Activated CD8-positive, alpha-beta memory T cell treated with anti-CD3 and anti-CD28 coated beads, Interleukin-2, amount 10 ng/mL, durations not matched to agents 7 days and 5 days (primary cell): ENCODE results near the gene XAB2. TPM values are rescaled to one million over a fixed set of nuclear protein-coding genes. Genes with fewer than 3 reads are reported as not detected.

Experiments
- ATAC-seq: fragments of 150-1000 bp; cut with Tn5 transposase; one replicate; pipeline ENCODE4 v1.10.0; 2021; ENCODE audit warnings: moderate library complexity
- CTCF ChIA-PET: fragments of 350-600 bp; sonication (Branson Sonifier 250); formaldehyde crosslinking; loops from one replicate; lab custom pipeline; 2021; ENCODE audit warnings: antibody characterized with exemption; lab: Charles Lee
- DNase-seq: peaks from one replicate; pipeline ENCODE4 v3.0.0-alpha.2; 2020
- H3K27ac Mint-ChIP-seq: one replicate; pipeline ENCODE4 v1.8.0; 2021; ENCODE audit warnings: mild to moderate bottlenecking, mixed read lengths
- H3K27me3 Mint-ChIP-seq: one replicate; pipeline ENCODE4 v1.8.0; 2021; ENCODE audit warnings: mixed read lengths
- H3K36me3 Mint-ChIP-seq: one replicate; pipeline ENCODE4 v1.8.0; 2021; ENCODE audit warnings: mild to moderate bottlenecking, mixed read lengths
- H3K4me1 Mint-ChIP-seq: one replicate; pipeline ENCODE4 v1.8.0; 2021; ENCODE audit warnings: mixed read lengths
- H3K4me3 Mint-ChIP-seq: one replicate; pipeline ENCODE4 v1.8.0; 2021; ENCODE audit warnings: mild to moderate bottlenecking, moderate library complexity, mixed read lengths
- H3K9me3 Mint-ChIP-seq: one replicate; pipeline ENCODE4 v1.8.0; 2022; ENCODE audit warnings: low read depth, mixed read lengths
- total RNA-seq, 2 experiments: library from RNA; stranded (reverse); gene quantifications; one replicate each; pipeline ENCODE4 v1.2.3, GENCODE V29; 2021

The XAB2 gene
- total RNA-seq, 2 experiments from 2014 or later = 43.7 to 51.5 TPM

- CTCF ChIA-PET = interaction anchor here (0.8 to 1.5 kb wide), 2 partner anchors 29 to 58 kb away, joined by 3 read pairs; partner anchors contain the start of gene TRAPPC5
- DNase-seq = no peak
- no peak overlapping the region for H3K4me3 Mint-ChIP-seq
- ATAC-seq = no peak
- H3K36me3 Mint-ChIP-seq = peaks cover 10% of the 10 kb centered on the region
- H3K4me1 Mint-ChIP-seq = peaks cover 5% of the 10 kb centered on the region
- no peaks in the 10 kb centered on the region for H3K9me3 Mint-ChIP-seq
- H3K27me3 Mint-ChIP-seq = no peaks in the 10 kb centered on the region
- H3K27ac Mint-ChIP-seq = no peak overlapping the region
Measured at GRCh38 chr19:7622933-7623685, 6.2 kb downstream of the XAB2 start.

DNA sequence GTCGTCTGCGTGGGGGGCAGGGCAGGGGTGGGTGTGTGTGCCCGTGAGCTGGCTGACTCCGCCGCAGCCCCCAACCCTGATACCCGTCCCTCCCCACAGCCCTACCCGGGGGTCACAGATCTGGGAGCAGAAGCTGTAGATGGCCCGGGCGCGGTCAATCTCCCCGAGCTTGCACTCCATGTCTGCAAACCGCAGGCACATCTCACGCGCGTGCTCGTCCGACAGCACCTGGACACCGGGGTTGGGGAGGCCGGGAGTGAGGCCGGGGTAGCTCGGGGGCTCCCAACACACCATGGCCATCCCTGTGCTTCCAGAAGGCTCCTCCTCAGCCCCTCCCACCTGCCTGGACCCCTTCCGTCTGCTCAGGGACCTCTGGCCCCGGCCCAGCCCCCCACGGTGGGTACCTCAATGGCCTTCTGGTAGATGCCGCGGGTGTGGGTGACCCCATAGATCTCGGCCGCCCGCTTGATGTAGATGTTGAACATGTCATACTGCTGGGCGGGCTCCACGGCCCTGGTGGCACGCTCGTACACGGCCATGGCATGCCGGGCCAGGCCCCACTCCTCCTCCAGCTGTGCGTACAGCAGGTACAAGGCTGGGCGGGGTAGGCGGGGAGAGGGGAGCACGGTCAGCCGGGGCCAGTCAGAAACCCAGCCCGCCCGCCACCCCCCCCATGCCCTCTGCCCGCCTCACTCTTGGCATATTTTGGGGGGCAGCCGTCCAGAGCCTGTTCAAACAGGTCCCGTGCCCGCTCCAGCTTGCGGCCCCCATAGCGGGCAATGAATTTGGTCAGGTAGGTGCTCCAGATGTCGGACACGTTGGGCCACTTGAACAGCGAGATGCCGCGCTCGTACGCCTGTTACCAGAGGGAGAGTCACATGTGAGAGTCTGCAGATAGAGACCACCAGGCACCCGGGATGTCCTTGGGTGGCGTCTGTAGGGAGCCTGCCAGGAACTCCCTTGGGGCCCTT lies 8.6 kb downstream of the XAB2 start:
- no peak overlapping the region for H3K4me3 Mint-ChIP-seq
- CTCF ChIA-PET = no interaction called here
- ATAC-seq = no peak
- no peaks in the 10 kb centered on the region for H3K4me1 Mint-ChIP-seq
- H3K36me3 Mint-ChIP-seq = peaks cover 6% of the 10 kb centered on the region
- H3K9me3 Mint-ChIP-seq = no peaks in the 10 kb centered on the region
- no peak overlapping the region for H3K27ac Mint-ChIP-seq
- H3K27me3 Mint-ChIP-seq = no peaks in the 10 kb centered on the region
- no peak for DNase-seq

DNA sequence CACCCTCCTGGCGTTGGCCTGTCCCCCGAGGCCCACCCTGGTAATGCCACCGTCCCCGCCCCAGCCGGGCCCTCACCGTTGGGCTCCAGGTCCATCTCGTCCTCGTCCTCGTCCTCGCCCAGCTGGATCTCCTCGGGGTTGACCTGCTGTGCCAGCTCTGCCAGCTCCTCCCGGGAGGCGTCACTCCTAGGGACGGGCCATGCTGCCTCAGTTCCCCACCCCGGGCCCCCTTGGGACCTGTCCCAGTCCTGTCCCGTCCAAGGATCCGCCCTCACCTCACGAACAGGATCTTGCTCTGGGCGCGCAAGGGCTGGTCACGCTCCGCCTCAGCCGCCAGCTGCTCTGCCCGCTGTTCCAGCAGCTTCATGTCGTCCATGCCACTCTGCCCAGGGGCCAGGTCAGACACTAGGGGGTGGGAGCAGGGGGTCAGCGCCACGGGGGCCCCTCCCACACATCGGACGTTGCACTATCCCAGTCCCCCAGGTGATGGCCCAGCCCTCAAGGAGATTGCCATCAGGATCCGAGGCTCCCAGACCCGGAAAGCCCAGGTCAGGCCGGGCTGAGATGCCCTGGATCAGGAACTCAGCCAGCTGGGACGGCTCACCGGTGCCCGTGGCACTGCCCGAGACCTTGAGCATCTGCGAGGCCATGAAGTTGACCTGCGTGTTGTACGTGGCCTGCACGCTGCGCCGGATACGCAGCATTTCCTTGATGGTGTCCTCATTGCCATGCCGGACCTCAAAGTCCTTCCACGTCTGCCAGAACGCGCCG lies 9.5 kb downstream of the XAB2 start:
- Mint-ChIP-seq H3K9me3 (no peaks in the 10 kb centered on the region), H3K27me3 (no peaks in the 10 kb centered on the region), H3K4me1 (no peaks in the 10 kb centered on the region), H3K27ac (no peak overlapping the region), H3K36me3 (peaks cover 6% of the 10 kb centered on the region), H3K4me3 (no peak overlapping the region)
- ATAC-seq = no peak
- DNase-seq = no peak
- CTCF ChIA-PET = no interaction called here

- no peaks in the 10 kb centered on the region for H3K9me3 Mint-ChIP-seq
- CTCF ChIA-PET = no interaction called here
- no peaks in the 10 kb centered on the region for H3K4me1 Mint-ChIP-seq
- H3K27ac Mint-ChIP-seq = no peak overlapping the region
- no peaks in the 10 kb centered on the region for H3K27me3 Mint-ChIP-seq
- peaks cover 6% of the 10 kb centered on the region for H3K36me3 Mint-ChIP-seq
- H3K4me3 Mint-ChIP-seq = no peak overlapping the region
- ATAC-seq (no peak), DNase-seq (no peak)
Measured at GRCh38 chr19:7618771-7619510, 10.4 kb downstream of the XAB2 start.

DNA sequence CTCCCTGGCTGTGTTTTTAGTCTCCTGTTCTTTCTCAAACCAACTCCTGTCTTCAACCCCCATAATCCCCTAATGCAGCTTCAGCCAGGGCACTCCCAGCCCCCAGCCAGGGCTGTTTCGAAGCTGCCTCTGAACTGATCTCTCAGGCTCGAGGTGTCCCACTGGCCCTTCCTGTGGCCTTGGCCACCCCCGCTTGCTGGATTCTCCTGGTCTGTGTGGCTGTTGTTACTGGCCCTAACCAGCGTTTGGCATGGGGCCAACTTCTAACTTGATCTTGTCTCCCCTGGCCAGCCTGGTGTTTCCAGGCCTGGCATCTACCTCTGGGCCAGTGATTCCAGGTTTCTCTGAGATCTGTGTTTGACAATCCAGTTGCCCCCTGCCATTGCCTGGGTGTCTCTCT lies 11.0 kb downstream of the XAB2 start:
- Mint-ChIP-seq H3K4me1 (no peaks in the 10 kb centered on the region), H3K9me3 (no peaks in the 10 kb centered on the region), H3K27ac (peak overlapping the region; percentile 21), H3K4me3 (no peak overlapping the region), H3K27me3 (no peaks in the 10 kb centered on the region), H3K36me3 (peaks cover 6% of the 10 kb centered on the region)
- CTCF ChIA-PET = no interaction called here
- DNase-seq (no peak), ATAC-seq (no peak)

- Mint-ChIP-seq H3K36me3 (peaks cover 6% of the 10 kb centered on the region), H3K4me3 (no peak overlapping the region), H3K4me1 (no peaks in the 10 kb centered on the region), H3K9me3 (no peaks in the 10 kb centered on the region), H3K27me3 (no peaks in the 10 kb centered on the region), H3K27ac (no peak overlapping the region)
- ATAC-seq (no peak), DNase-seq (no peak)
- CTCF ChIA-PET = no interaction called here
Measured at GRCh38 chr19:7617735-7618134, 11.6 kb downstream of the XAB2 start.

- ATAC-seq = no peak
- CTCF ChIA-PET = no interaction called here
Measured at GRCh38 chr19:7617172-7617571, 12.2 kb downstream of the XAB2 start.

DNA sequence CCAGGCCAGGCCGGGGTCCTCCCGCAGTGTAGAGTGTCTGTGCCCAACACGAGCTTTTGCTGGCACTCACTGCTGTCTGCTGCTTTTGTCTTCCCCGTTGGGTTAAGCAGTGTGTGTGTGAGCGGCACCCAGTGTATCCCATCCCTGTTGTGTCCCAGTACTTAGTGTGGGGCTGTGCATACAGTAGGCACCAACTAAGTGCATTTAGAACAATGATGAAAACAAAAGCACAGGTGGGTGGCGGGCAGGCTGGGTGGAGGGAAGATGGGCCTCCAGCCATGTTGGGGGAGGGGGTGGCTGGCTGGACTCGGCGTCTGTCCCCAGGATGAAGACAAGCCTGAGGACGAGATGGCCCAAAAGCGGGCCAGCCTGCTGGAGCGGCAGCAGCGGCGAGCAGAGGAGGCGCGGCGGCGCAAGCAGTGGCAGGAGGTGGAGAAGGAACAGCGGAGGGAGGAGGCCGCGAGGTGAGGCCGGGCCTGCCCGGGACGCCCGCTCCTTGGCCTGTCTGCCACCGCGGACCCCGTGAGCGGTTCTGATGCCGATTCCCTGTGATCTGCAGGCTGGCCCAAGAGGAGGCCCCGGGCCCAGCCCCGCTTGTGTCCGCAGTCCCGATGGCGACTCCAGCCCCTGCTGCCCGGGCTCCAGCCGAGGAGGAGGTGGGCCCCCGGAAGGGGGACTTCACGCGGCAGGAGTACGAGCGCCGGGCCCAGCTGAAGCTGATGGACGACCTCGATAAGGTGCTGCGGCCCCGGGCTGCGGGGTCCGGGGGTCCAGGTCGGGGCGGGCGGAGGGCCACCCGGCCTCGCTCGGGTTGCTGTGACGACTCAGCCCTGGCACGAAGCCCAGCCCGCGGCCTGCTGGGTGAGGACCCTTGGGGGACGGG lies 14.2 kb downstream of the XAB2 start:
- no peak overlapping the region for H3K4me3 Mint-ChIP-seq
- H3K4me1 Mint-ChIP-seq = no peaks in the 10 kb centered on the region

More at GRCh38 chr19:7617172-7617571, 12.2 kb downstream of the XAB2 start:
- Mint-ChIP-seq H3K36me3 (peaks cover 6% of the 10 kb centered on the region), H3K9me3 (no peaks in the 10 kb centered on the region), H3K4me1 (no peaks in the 10 kb centered on the region), H3K27ac (no peak overlapping the region), H3K4me3 (no peak overlapping the region), H3K27me3 (no peaks in the 10 kb centered on the region)
- DNase-seq = no peak

GRCh38 chr19:7612282-7613274 lies 16.8 kb downstream of the XAB2 start:
- Mint-ChIP-seq H3K9me3 (no peaks in the 10 kb centered on the region), H3K27me3 (no peaks in the 10 kb centered on the region), H3K27ac (no peak overlapping the region), H3K36me3 (no peaks in the 10 kb centered on the region), H3K4me3 (no peak overlapping the region), H3K4me1 (no peaks in the 10 kb centered on the region)
- no peak for DNase-seq
- CTCF ChIA-PET = no interaction called here
- ATAC-seq = no peak

More for the DNA sequence above, 14.2 kb downstream of the XAB2 start:
- Mint-ChIP-seq H3K27me3 (no peaks in the 10 kb centered on the region), H3K27ac (no peak overlapping the region), H3K9me3 (no peaks in the 10 kb centered on the region), H3K36me3 (no peaks in the 10 kb centered on the region)
- no peak for DNase-seq
- CTCF ChIA-PET = no interaction called here
- ATAC-seq = no peak

GRCh38 chr19:7611541-7612279 lies 17.6 kb downstream of the XAB2 start:
- Mint-ChIP-seq H3K9me3 (no peaks in the 10 kb centered on the region), H3K36me3 (no peaks in the 10 kb centered on the region), H3K4me3 (no peak overlapping the region), H3K27ac (no peak overlapping the region), H3K4me1 (no peaks in the 10 kb centered on the region), H3K27me3 (no peaks in the 10 kb centered on the region)
- no peak for DNase-seq
- CTCF ChIA-PET = interaction anchor here (0.5 kb wide), 1 partner anchor 477 kb away, joined by 3 read pairs; no protein-coding TSS in a partner anchor
- ATAC-seq = no peak
